Cardiac fibroblast (primary cell): ENCODE measurements around the gene MSN.

Experiments
- DNase-seq, 2 donors: peaks; one replicate each; pipeline versions ENCODE4 v3.0.0 to v3.0.0-alpha.2; 2010; ENCODE audit warnings: low read depth in 2 of 2
- H3K4me3 ChIP-seq, 2 donors: replicated peaks in 1 of 2; 1 replicate in 1 of 2; 2 replicates in 1 of 2; pipeline ENCODE4 v1.5.1; 2011; ENCODE audit warnings: low read depth in 2 of 2, low read length in 2 of 2, mild to moderate bottlenecking in 2 of 2, moderate library complexity in 1 of 2
- TF ChIP-seq, protein P1 (sequence below): IDR thresholded peaks from one replicate; pipeline ENCODE4 v1.5.1; 2011; ENCODE audit warnings: low read depth, mild to moderate bottlenecking, low read length, inconsistent platforms

The MSN gene

GRCh38 chrX:65712005-65712806, 44.8 kb downstream of the MSN start:
- H3K4me3 ChIP-seq, result no peak overlapping the region
- TF ChIP-seq, protein P1, sequence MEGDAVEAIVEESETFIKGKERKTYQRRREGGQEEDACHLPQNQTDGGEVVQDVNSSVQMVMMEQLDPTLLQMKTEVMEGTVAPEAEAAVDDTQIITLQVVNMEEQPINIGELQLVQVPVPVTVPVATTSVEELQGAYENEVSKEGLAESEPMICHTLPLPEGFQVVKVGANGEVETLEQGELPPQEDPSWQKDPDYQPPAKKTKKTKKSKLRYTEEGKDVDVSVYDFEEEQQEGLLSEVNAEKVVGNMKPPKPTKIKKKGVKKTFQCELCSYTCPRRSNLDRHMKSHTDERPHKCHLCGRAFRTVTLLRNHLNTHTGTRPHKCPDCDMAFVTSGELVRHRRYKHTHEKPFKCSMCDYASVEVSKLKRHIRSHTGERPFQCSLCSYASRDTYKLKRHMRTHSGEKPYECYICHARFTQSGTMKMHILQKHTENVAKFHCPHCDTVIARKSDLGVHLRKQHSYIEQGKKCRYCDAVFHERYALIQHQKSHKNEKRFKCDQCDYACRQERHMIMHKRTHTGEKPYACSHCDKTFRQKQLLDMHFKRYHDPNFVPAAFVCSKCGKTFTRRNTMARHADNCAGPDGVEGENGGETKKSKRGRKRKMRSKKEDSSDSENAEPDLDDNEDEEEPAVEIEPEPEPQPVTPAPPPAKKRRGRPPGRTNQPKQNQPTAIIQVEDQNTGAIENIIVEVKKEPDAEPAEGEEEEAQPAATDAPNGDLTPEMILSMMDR, result no peak
- DNase-seq, result no peak

GRCh38 chrX:65718538-65718937, 51.1 kb downstream of the MSN start:
- TF ChIP-seq, protein P1, result no peak
- H3K4me3 ChIP-seq, result no peak overlapping the region
- DNase-seq, result no peak

- DNase-seq, result peak in 1 of 2 donors; percentile 41
- TF ChIP-seq, protein P1, result no peak
- no peak overlapping the region for H3K4me3 ChIP-seq
Measured at GRCh38 chrX:65720381-65720964, 53.0 kb downstream of the MSN start.

DNA sequence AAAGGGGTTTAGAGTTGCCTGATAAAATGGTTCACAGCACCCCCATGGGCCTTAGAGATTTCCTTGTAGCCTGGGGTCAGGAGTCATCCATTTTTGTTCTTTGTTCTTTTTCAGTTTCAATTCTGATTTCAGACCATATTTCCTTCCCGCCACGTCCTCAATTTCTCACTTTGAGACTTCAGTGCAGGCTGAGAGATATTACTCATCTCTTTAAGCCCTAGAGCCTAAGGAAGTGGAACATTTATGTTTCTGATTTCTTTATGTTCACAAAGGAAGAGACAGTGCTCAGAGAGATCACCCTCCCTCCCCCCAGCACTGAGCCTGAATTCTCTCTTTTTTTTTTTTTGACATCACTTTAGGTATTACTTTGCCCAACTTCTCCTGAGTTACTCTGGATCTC, 56.3 kb downstream of the MSN start:
- TF ChIP-seq, protein P1, result no peak
- DNase-seq, result peak in 1 of 2 donors; percentile 48

GRCh38 chrX:65726715-65727114, 59.3 kb downstream of the MSN start:
- no peak for DNase-seq
- H3K4me3 ChIP-seq, result no peak overlapping the region
- TF ChIP-seq, protein P1, result no peak

More for the DNA sequence above, 56.3 kb downstream of the MSN start:
- H3K4me3 ChIP-seq, result no peak overlapping the region

- TF ChIP-seq, protein P1, result no peak
- no peak for DNase-seq
- no peak overlapping the region for H3K4me3 ChIP-seq
Measured at GRCh38 chrX:65731684-65732289, 64.3 kb downstream of the MSN start.
